A673 (cell line): ENCODE results near the gene RPH3AL. TPM values are rescaled to one million over a fixed set of nuclear protein-coding genes. Genes with fewer than 3 reads are reported as not detected.

Experiments used
- BruUV-seq: library from RNA; stranded (reverse); fragments of 400-500 nt; replicated peaks from 2 replicates; lab custom pipeline; 2021; lab: Mats Ljungman, UMichigan
- CTCF ChIA-PET: fragments of 300-600 bp; sonication (Branson Sonifier 250); formaldehyde crosslinking; loops from one replicate; lab custom pipeline; 2022; ENCODE audit warnings: antibody characterized with exemption; lab: Charles Lee
- POLR2A ChIA-PET: fragments of 300-600 bp; sonication (Branson Sonifier 250); formaldehyde crosslinking; loops from one replicate; lab custom pipeline; 2022; ENCODE audit warnings: antibody characterized with exemption; ENCODE audit not compliant: low non-redundant PET; lab: Charles Lee
- DNase-seq: peaks from one replicate; pipeline ENCODE4 v3.0.0-alpha.2; 2015; ENCODE audit warnings: low spot score
- H3K27ac ChIP-seq: fragments of 200-600 bp; sonication (generic); 2 replicates; pipeline ENCODE4 v1.5.1; 2016; ENCODE audit warnings: mixed run types, low read depth, mild to moderate bottlenecking, mixed read lengths, antibody characterized with exemption, low read length; ENCODE audit not compliant: poor library complexity, severe bottlenecking
- H3K27me3 ChIP-seq: fragments of 200-600 bp; sonication (generic); replicated peaks from 2 replicates; pipeline ENCODE4 v1.6.1; 2017; ENCODE audit warnings: mixed run types, low read depth, mild to moderate bottlenecking, mixed read lengths, antibody characterized with exemption, low read length; ENCODE audit not compliant: insufficient read depth, poor library complexity
- H3K36me3 ChIP-seq: fragments of 200-600 bp; sonication (generic); 2 replicates; pipeline ENCODE4 v1.6.1; 2016; ENCODE audit warnings: mixed run types, mild to moderate bottlenecking, mixed read lengths, antibody characterized with exemption, low read length; ENCODE audit not compliant: insufficient read depth, poor library complexity, severe bottlenecking
- H3K4me1 ChIP-seq: fragments of 200-600 bp; sonication (generic); 2 replicates; pipeline ENCODE4 v1.6.1; 2017; ENCODE audit warnings: mixed run types, mild to moderate bottlenecking, mixed read lengths, antibody characterized with exemption, low read length; ENCODE audit not compliant: insufficient read depth, poor library complexity, severe bottlenecking
- H3K4me3 ChIP-seq: fragments of 200-600 bp; sonication (generic); 2 replicates; pipeline ENCODE4 v1.5.1; 2016; ENCODE audit warnings: low read depth, mixed run types, mild to moderate bottlenecking, mixed read lengths, low read length; ENCODE audit not compliant: poor library complexity, severe bottlenecking
- H3K9me3 ChIP-seq: fragments of 200-600 bp; sonication (generic); 2 replicates; pipeline ENCODE4 v1.6.1; 2016; ENCODE audit warnings: mixed run types, low read depth, mild to moderate bottlenecking, mixed read lengths, antibody characterized with exemption, low read length; ENCODE audit not compliant: poor library complexity, severe bottlenecking
- EZH2 ChIP-seq: fragments of 200-600 bp; sonication (generic); IDR thresholded peaks from 2 replicates; pipeline ENCODE4 v1.6.1; 2017; ENCODE audit warnings: borderline replicate concordance, low read depth, mild to moderate bottlenecking, mixed read lengths, antibody characterized with exemption, low read length; ENCODE audit not compliant: poor library complexity, severe bottlenecking
- intact Hi-C: fragments of 100-400 bp; cut with micrococcal nuclease; formaldehyde crosslinking; loops from one replicate; pipeline ENCODE4 v1.10.0; 2022; ENCODE audit not compliant: unreplicated experiment
- total RNA-seq: library from RNA; stranded (reverse); gene quantifications from 2 replicates; pipeline ENCODE4 v1.2.3, GENCODE V29; 2021
- TF ChIP-seq, protein P1 (sequence below): fragments of 300-800, 200-600 bp; sonication (generic); conservative IDR thresholded peaks from 2 replicates; pipeline ENCODE4 v1.5.1; 2017; ENCODE audit warnings: low read depth, mild to moderate bottlenecking, antibody characterized with exemption, low read length, moderate library complexity, mixed read lengths

The RPH3AL gene
- total RNA-seq, 1 experiment from 2014 or later = 0.82 TPM

- TF ChIP-seq, protein P1, sequence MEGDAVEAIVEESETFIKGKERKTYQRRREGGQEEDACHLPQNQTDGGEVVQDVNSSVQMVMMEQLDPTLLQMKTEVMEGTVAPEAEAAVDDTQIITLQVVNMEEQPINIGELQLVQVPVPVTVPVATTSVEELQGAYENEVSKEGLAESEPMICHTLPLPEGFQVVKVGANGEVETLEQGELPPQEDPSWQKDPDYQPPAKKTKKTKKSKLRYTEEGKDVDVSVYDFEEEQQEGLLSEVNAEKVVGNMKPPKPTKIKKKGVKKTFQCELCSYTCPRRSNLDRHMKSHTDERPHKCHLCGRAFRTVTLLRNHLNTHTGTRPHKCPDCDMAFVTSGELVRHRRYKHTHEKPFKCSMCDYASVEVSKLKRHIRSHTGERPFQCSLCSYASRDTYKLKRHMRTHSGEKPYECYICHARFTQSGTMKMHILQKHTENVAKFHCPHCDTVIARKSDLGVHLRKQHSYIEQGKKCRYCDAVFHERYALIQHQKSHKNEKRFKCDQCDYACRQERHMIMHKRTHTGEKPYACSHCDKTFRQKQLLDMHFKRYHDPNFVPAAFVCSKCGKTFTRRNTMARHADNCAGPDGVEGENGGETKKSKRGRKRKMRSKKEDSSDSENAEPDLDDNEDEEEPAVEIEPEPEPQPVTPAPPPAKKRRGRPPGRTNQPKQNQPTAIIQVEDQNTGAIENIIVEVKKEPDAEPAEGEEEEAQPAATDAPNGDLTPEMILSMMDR = no peak
- TF ChIP-seq EZH2 = no peak
- no peaks in the 10 kb centered on the region for H3K9me3 ChIP-seq
- no peak overlapping the region for H3K27ac ChIP-seq
- no peaks in the 10 kb centered on the region for H3K4me1 ChIP-seq
- H3K27me3 ChIP-seq = no peaks in the 10 kb centered on the region
- DNase-seq = no peak
- CTCF ChIA-PET = no interaction called here
- intact Hi-C loops = no loop called here
- POLR2A ChIA-PET = no interaction called here
- no peak overlapping the region for H3K4me3 ChIP-seq
- no peaks in the 10 kb centered on the region for H3K36me3 ChIP-seq
- no TSS peak for BruUV-seq
These were observed 7.3 kb downstream of the RPH3AL start for GRCh38 chr17:345261-345660.

DNA sequence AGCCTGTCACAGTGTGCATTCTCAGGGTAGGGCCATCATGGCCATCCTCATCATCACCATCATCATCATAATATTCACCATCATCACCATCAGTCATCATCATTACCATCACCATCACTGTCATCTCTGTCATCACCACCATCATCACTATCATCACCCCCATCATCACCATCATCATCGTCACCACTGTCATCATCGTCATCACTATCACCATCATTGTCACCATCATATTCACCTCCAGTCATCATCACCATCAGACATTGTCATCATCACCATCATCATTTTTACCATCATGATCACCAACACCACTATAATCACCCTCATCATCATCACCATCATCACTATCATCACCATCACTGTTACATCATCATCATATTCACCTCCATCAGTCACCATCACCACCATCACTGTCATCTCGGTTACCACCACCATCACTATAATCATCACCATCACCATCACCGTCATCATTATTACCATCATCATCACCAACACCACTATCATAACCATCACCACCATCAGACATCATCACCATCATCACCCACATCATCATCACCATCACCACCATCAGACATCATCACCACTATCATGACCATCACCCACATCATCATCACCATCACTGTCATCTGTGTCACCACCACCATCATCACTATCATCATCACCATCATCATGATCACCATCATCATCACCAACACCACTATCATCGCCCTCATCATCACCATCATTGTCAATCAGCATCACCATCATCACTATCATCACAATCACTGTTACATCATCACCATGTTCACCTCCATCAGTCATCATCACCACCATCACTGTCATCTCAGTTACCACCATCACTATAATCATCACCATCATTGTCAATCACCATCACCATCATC is 8.5 kb downstream of the RPH3AL start:
- BruUV-seq = no TSS peak
- POLR2A ChIA-PET = no interaction called here
- Histone ChIP-seq H3K4me1 (no peaks in the 10 kb centered on the region), H3K36me3 (no peaks in the 10 kb centered on the region), H3K27ac (no peak overlapping the region), H3K4me3 (no peak overlapping the region), H3K9me3 (no peaks in the 10 kb centered on the region), H3K27me3 (no peaks in the 10 kb centered on the region)
- CTCF ChIA-PET = no interaction called here
- intact Hi-C loops = no loop called here
- no peak for TF ChIP-seq EZH2
- TF ChIP-seq, protein P1 = no peak
- no peak for DNase-seq

- H3K4me1 ChIP-seq = no peaks in the 10 kb centered on the region
- no peaks in the 10 kb centered on the region for H3K27me3 ChIP-seq
- TF ChIP-seq, protein P1 = no peak
- no peak for TF ChIP-seq EZH2
- no peak overlapping the region for H3K27ac ChIP-seq
- DNase-seq = no peak
- BruUV-seq = no TSS peak
- no peak overlapping the region for H3K4me3 ChIP-seq
- intact Hi-C loops = no loop called here
- CTCF ChIA-PET = no interaction called here
- POLR2A ChIA-PET = no interaction called here
- no peaks in the 10 kb centered on the region for H3K36me3 ChIP-seq
- H3K9me3 ChIP-seq = no peaks in the 10 kb centered on the region
These were observed 9.4 kb downstream of the RPH3AL start for GRCh38 chr17:343211-343610.
